Testis (tissue), 3 donors: ENCODE data around the gene CPSF4. TPM values are rescaled to one million over a fixed set of nuclear protein-coding genes. Genes with fewer than 3 reads are reported as not detected.

Experiments
- DNase-seq: peaks from one replicate; pipeline ENCODE4 v3.0.0-alpha.2; 2019
- H3K27ac ChIP-seq, 2 donors: fragments of 200-600 bp; sonication (generic); one replicate each; pipeline ENCODE4 v1.5.1; 2019
- H3K27me3 ChIP-seq: fragments of 200-600 bp; sonication (generic); one replicate; pipeline ENCODE4 v1.5.1; 2019
- H3K36me3 ChIP-seq: fragments of 200-600 bp; sonication (generic); one replicate; pipeline ENCODE4 v1.5.1; 2017; ENCODE audit warnings: low read depth; ENCODE audit errors: missing control alignments
- H3K4me1 ChIP-seq: fragments of 200-600 bp; sonication (generic); one replicate; pipeline ENCODE4 v1.5.1; 2019
- H3K4me3 ChIP-seq, 2 donors: fragments of 200-600 bp; sonication (generic); one replicate each; pipeline ENCODE4 v1.5.1; 2017 to 2019
- H3K9me3 ChIP-seq: fragments of 200-600 bp; sonication (generic); one replicate; pipeline ENCODE4 v1.5.1; 2017
- CTCF ChIP-seq, 3 experiments: fragments of 450-650 bp in 2 of 3; fragments of 200-600 bp in 1 of 3; sonication (generic) in 1 of 3; IDR thresholded peaks; one replicate each; pipeline ENCODE4 v1.5.1; 2016 to 2019; ENCODE audit warnings: antibody characterized with exemption in 3 of 3, mild to moderate bottlenecking in 2 of 3, moderate library complexity in 1 of 3
- POLR2A ChIP-seq: fragments of 450-650 bp; IDR thresholded peaks from one replicate; pipeline ENCODE4 v1.6.1; 2017; ENCODE audit warnings: antibody characterized with exemption, mild to moderate bottlenecking, moderate library complexity
- WGBS, 2 donors: methylation state at CpG; one replicate each; pipeline ENCODE4 v1.1.5; 2018; 5-methylcytosine and 5-hydroxymethylcytosine counted together
- intact Hi-C: fragments of 100-400 bp; cut with DNase I; formaldehyde crosslinking; loops from one replicate; pipeline ENCODE4 v1.15.1; 2023; ENCODE audit warnings: low total_unique reads
- polyA plus RNA-seq: library from polyadenylated mRNA; stranded (reverse); fragments of 350-450 nt; fragmentation: Illumina TruSeq; extraction: RNeasy Lipid Tissue Mini Kit (QIAGEN cat#74804); gene quantifications from one replicate; pipeline ENCODE4 v1.2.3, GENCODE V29; 2014; ENCODE audit warnings: low read depth, low replicate concordance; ENCODE audit not compliant: insufficient read depth
- total RNA-seq, 2 donors: library from RNA; depleted of rRNA; stranded (reverse); fragments of >200 nt; gene quantifications; one replicate each; pipeline ENCODE4 v1.2.3, GENCODE V29; 2016

The CPSF4 gene
- total and polyA plus RNA-seq, 3 donors from 2014 or later, result 82.4 to 130 (median 107) TPM

DNA sequence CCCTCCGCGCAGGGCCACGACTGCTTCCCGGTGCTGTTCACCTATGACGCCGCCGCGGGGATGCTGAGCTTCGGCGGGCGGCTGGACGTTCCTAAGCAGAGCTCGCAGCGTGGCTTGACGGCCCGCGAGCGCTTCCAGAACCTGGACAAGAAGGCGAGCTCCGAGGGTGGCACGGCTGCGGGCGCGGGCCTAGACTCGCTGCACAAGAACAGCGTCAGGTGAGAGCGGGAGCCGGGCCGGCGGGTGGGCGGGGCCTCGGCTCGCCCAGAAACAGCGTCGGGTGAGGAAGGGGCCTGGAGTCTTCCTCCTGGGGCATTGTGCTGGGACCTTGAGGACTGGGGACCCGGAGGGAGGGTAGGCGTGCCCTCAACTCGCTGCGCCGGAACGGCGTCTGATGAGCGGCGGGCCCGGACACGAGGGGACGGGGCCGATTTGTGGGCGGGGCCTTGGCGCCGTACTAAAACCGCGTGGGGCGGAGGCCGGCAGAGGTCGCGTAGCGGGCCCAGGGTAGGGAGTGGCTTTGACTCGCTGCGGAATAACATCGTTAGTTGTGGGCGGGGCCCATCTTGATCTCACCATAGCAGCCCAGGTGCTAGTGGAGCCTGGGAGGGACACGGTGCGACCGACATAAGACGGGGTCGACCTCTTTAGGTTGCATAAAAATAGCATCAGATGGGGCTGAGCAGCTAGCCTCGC lies 45.9 kb upstream of the CPSF4 start:
- H3K9me3 ChIP-seq, result no peaks in the 10 kb centered on the region
- peak overlapping the region; percentile 60 to 68 for H3K4me3 ChIP-seq
- H3K27ac ChIP-seq, result peak overlapping the region in 1 of 2 donors; percentile 71
- H3K4me1 ChIP-seq, result peaks cover 4% of the 10 kb centered on the region
- 2 to 6% methylated on average over 26 to 68 of the region's 68 CpGs for WGBS, 2 donors
- H3K27me3 ChIP-seq, result no peaks in the 10 kb centered on the region
- no peaks in the 10 kb centered on the region for H3K36me3 ChIP-seq
- no peak for TF ChIP-seq CTCF (IDR thresholded peaks at IDR 0.05)
- no peak for TF ChIP-seq POLR2A
- DNase-seq, result peak; percentile 85
- intact Hi-C loops, result no loop called here

DNA sequence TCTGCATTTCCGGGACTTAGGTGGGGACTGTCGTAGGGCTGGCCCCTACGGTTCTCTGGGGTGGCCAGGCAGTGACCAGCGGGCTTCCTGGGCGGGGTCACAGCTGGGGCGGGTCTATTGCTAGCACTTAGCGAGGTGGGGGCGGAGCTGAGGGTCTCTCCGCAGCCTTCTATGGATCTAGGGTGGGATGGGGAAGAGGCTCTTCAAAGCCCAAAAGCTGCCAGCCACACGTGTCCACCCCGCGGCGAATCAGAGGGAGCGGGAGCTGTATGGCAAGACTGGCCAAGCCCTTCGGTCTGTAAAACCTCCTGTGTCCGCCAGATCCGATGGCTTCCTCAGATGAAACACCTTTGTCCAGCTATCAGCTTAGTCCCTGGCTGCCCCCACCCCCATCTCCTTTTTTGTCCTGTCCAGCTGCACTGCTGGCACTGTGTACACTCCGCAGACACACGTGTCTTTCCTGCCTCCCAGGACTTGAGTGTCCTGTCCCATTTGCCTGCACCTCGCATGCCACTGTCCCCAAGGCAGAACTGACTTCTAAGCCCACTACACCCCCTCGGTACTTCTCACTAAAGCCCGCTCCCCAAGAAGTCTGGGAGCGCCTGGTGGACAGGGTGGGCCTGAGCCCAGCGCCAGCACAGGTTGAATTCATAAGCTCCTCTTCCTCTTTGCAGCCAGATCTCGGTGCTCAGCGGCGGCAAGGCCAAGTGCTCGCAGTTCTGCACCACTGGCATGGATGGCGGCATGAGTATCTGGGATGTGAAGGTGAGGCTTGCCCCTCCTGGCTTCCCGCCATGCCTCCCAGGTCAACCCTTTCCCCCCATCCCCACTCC lies 45.2 kb upstream of the CPSF4 start:
- Histone ChIP-seq H3K4me3 (peak overlapping the region; percentile 60 to 68), H3K9me3 (no peaks in the 10 kb centered on the region), H3K4me1 (peaks cover 4% of the 10 kb centered on the region), H3K27ac (peak overlapping the region in 1 of 2 donors; percentile 71), H3K36me3 (no peaks in the 10 kb centered on the region), H3K27me3 (no peaks in the 10 kb centered on the region)
- intact Hi-C loops, result no loop called here
- 30% methylated on average over 12 to 30 of the region's 30 CpGs for WGBS, 2 donors
- no peak for DNase-seq
- TF ChIP-seq CTCF (IDR thresholded peaks at IDR 0.05), result no peak
- TF ChIP-seq POLR2A, result no peak

GRCh38 chr7:99394188-99394502 lies 44.6 kb upstream of the CPSF4 start:
- DNase-seq, result no peak
- intact Hi-C loops, result no loop called here
- Histone ChIP-seq H3K4me1 (peaks cover 4% of the 10 kb centered on the region), H3K9me3 (no peaks in the 10 kb centered on the region), H3K27ac (no peak overlapping the region), H3K36me3 (no peaks in the 10 kb centered on the region), H3K27me3 (no peaks in the 10 kb centered on the region), H3K4me3 (no peak overlapping the region)
- TF ChIP-seq CTCF (IDR thresholded peaks at IDR 0.05) (no peak), POLR2A (no peak)
- WGBS, 2 donors, result 71 to 79% methylated on average over 2 to 4 of the region's 4 CpGs

- no peaks in the 10 kb centered on the region for H3K27me3 ChIP-seq
- peaks cover 4% of the 10 kb centered on the region for H3K4me1 ChIP-seq
- H3K4me3 ChIP-seq, result no peak overlapping the region
- intact Hi-C loops, result no loop called here
- no peaks in the 10 kb centered on the region for H3K9me3 ChIP-seq
- no peak for TF ChIP-seq CTCF (IDR thresholded peaks at IDR 0.05)
- no peak for TF ChIP-seq POLR2A
- no peak for DNase-seq
- WGBS, 2 donors, result 81% methylated on average over 14 of the region's 14 CpGs
- no peak overlapping the region for H3K27ac ChIP-seq
- no peaks in the 10 kb centered on the region for H3K36me3 ChIP-seq
These were observed 43.0 kb upstream of the CPSF4 start for GRCh38 chr7:99395616-99396327.
